ENCODE data around the gene SLC39A7.

The SLC39A7 gene

GRCh38 chr6:33200219-33201146 is at the start of gene SLC39A7, which contains the start of gene RXRB:
TSS of gene SLC39A7 (plus strand) at chr6:33200867. CDS start at chr6:33201246, 379 bp downstream.
TSS of gene RXRB (minus strand) at chr6:33200665. CDS start at chr6:33200476, 189 bp downstream.
- DNase-seq (ENCODE audit: low read depth in 2 of 2) = peak; percentile 97 to 99

- no peak for DNase-seq (ENCODE audit: low read depth in 2 of 2)
Observed at GRCh38 chr6:33151050-33151449, 49.6 kb upstream of the SLC39A7 start.

GRCh38 chr6:33154349-33154748 is 46.3 kb upstream of the SLC39A7 start:
- no peak for DNase-seq (ENCODE audit: low read depth in 2 of 2)

GRCh38 chr6:33156561-33156960 is 44.1 kb upstream of the SLC39A7 start:
- DNase-seq (ENCODE audit: low read depth in 2 of 2) = no peak

GRCh38 chr6:33156964-33157363 is 43.7 kb upstream of the SLC39A7 start:
- DNase-seq (ENCODE audit: low read depth in 2 of 2) = no peak

GRCh38 chr6:33160096-33160495 is 40.6 kb upstream of the SLC39A7 start:
- DNase-seq (ENCODE audit: low read depth in 2 of 2) = no peak

GRCh38 chr6:33160728-33161344 is 39.8 kb upstream of the SLC39A7 start:
- DNase-seq (ENCODE audit: low read depth in 2 of 2) = no peak

GRCh38 chr6:33161354-33162331 is 39.0 kb upstream of the SLC39A7 start:
- DNase-seq (ENCODE audit: low read depth in 2 of 2) = peak; percentile 79 to 80

GRCh38 chr6:33163540-33163939 is 37.1 kb upstream of the SLC39A7 start:
- no peak for DNase-seq (ENCODE audit: low read depth in 2 of 2)

- no peak for DNase-seq (ENCODE audit: low read depth in 2 of 2)
Observed at GRCh38 chr6:33164176-33164575, 36.5 kb upstream of the SLC39A7 start.

GRCh38 chr6:33164665-33165373 is 35.8 kb upstream of the SLC39A7 start:
- no peak for DNase-seq (ENCODE audit: low read depth in 2 of 2)

- DNase-seq (ENCODE audit: low read depth in 2 of 2) = no peak
Observed at GRCh38 chr6:33165581-33166258, 34.9 kb upstream of the SLC39A7 start.

- DNase-seq (ENCODE audit: low read depth in 2 of 2) = no peak
Observed at GRCh38 chr6:33166363-33166762, 34.3 kb upstream of the SLC39A7 start.

GRCh38 chr6:33166811-33167210 is 33.9 kb upstream of the SLC39A7 start:
- no peak for DNase-seq (ENCODE audit: low read depth in 2 of 2)

- DNase-seq (ENCODE audit: low read depth in 2 of 2) = no peak
Observed at GRCh38 chr6:33167374-33168283, 33.0 kb upstream of the SLC39A7 start.

- DNase-seq (ENCODE audit: low read depth in 2 of 2) = no peak
Observed at GRCh38 chr6:33168284-33168601, 32.4 kb upstream of the SLC39A7 start.

GRCh38 chr6:33168639-33169038 is 32.0 kb upstream of the SLC39A7 start:
- no peak for DNase-seq (ENCODE audit: low read depth in 2 of 2)

- no peak for DNase-seq (ENCODE audit: low read depth in 2 of 2)
Observed at GRCh38 chr6:33169291-33170175, 31.1 kb upstream of the SLC39A7 start.

All from stimulated activated CD4-positive, alpha-beta T cell treated with anti-CD3 and anti-CD28 coated beads, Interleukin-1b, Interleukin-23, amount 100 ng/mL, for 4 hours (primary cell).